Activated CD4-positive, alpha-beta memory T cell treated with anti-CD3 and anti-CD28 coated beads, Interleukin-2, amount 10 ng/mL, durations not matched to agents 7 days and 5 days (primary cell): ENCODE data around the gene SCMH1. TPM values are rescaled to one million over a fixed set of nuclear protein-coding genes. Genes with fewer than 3 reads are reported as not detected.
"Not testable (repeated sequence)": the region's sequence is repeated elsewhere in the genome, so short reads cannot be mapped to it uniquely, and the experiment has no call there.

Source experiments
- CTCF ChIA-PET: fragments of 350-600 bp; sonication (Branson Sonifier 250); formaldehyde crosslinking; loops from one replicate; lab custom pipeline; 2021; ENCODE audit warnings: antibody characterized with exemption, inconsistent platforms; lab: Charles Lee
- POLR2A ChIA-PET: fragments of 350-600 bp; sonication (Branson Sonifier 250); formaldehyde crosslinking; loops from one replicate; lab custom pipeline; 2021; ENCODE audit warnings: antibody characterized with exemption; lab: Charles Lee
- DNase-seq: peaks from one replicate; pipeline ENCODE4 v3.0.0-alpha.2; 2020
- H3K27ac Mint-ChIP-seq: one replicate; pipeline ENCODE4 v1.8.0; 2021; ENCODE audit warnings: mild to moderate bottlenecking, mixed read lengths
- H3K27me3 Mint-ChIP-seq: one replicate; pipeline ENCODE4 v1.8.0; 2021; ENCODE audit warnings: mixed read lengths
- H3K36me3 Mint-ChIP-seq: one replicate; pipeline ENCODE4 v1.8.0; 2021; ENCODE audit warnings: low read depth, mixed read lengths
- H3K4me1 Mint-ChIP-seq: one replicate; pipeline ENCODE4 v1.8.0; 2021; ENCODE audit warnings: mixed read lengths
- H3K4me3 Mint-ChIP-seq: one replicate; pipeline ENCODE4 v1.8.0; 2021; ENCODE audit warnings: mild to moderate bottlenecking, mixed read lengths
- H3K9me3 Mint-ChIP-seq: one replicate; pipeline ENCODE4 v1.8.0; 2021; ENCODE audit warnings: mixed read lengths
- total RNA-seq, 2 experiments: library from RNA; stranded (reverse); gene quantifications; one replicate each; pipeline ENCODE4 v1.2.3, GENCODE V29; 2021

SCMH1 gene
- total RNA-seq, 2 experiments from 2014 or later, result 20.1 to 20.2 TPM

DNA sequence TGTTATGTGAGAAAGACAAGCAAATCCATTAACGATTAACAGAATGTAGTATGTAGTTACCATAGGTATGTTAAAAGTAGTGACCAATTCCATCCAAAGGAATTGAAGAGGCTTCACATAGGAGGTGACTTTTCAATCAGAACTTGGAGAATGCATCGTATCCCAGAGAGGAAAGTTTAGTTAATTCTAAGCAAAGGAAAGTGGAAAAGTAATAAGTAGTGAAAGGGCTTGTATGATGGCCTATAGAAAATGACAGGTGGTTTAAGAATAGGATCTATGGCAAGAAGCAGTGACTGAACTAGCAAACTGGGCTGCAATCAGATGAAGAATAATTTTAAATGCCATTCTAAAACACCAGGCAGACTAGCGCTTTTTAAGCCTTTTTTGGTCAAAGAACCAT lies 16.6 kb downstream of the SCMH1 start:
- H3K9me3 Mint-ChIP-seq, result peaks cover 6% of the 10 kb centered on the region
- no peak overlapping the region for H3K4me3 Mint-ChIP-seq
- H3K27ac Mint-ChIP-seq, result no peak overlapping the region
- ChIA-PET POLR2A (no interaction called here), CTCF (no interaction called here)
- H3K27me3 Mint-ChIP-seq, result no peaks in the 10 kb centered on the region
- H3K4me1 Mint-ChIP-seq, result peaks cover 1% of the 10 kb centered on the region
- no peak for DNase-seq
- H3K36me3 Mint-ChIP-seq, result peaks cover 6% of the 10 kb centered on the region

GRCh38 chr1:41222496-41222895 lies 19.6 kb downstream of the SCMH1 start:
- Mint-ChIP-seq H3K36me3 (peaks cover 27% of the 10 kb centered on the region), H3K4me3 (no peak overlapping the region), H3K27ac (no peak overlapping the region), H3K4me1 (peaks cover 1% of the 10 kb centered on the region), H3K9me3 (peaks cover 20% of the 10 kb centered on the region), H3K27me3 (no peaks in the 10 kb centered on the region)
- POLR2A ChIA-PET, result no interaction called here
- CTCF ChIA-PET, result no interaction called here
- DNase-seq, result no peak

DNA sequence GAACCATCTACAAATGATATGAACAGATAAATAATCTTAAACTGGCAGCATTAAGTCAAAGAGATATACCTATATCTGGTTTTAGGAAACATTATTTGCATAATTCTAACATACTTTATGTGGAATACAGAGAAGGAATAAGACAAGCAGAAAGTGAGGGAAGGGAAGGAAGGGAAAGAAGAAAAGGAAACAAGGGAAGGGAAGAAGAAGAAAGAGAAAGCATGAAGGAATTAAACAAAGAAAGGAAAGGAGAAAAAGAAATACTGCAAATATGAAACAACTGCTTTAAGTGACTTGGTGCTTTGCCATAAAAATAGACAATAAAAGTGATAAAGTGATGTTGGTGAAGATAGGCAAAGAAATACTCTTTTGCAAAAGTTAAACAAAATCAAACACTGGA lies 20.1 kb downstream of the SCMH1 start:
- H3K27me3 Mint-ChIP-seq, result no peaks in the 10 kb centered on the region
- ChIA-PET POLR2A (no interaction called here), CTCF (no interaction called here)
- peaks cover 22% of the 10 kb centered on the region for H3K9me3 Mint-ChIP-seq
- H3K36me3 Mint-ChIP-seq, result peaks cover 30% of the 10 kb centered on the region
- no peak for DNase-seq
- no peak overlapping the region for H3K27ac Mint-ChIP-seq
- H3K4me1 Mint-ChIP-seq, result peaks cover 1% of the 10 kb centered on the region
- no peak overlapping the region for H3K4me3 Mint-ChIP-seq

- CTCF ChIA-PET, result no interaction called here
- no peak for DNase-seq
- Mint-ChIP-seq H3K27me3 (no peaks in the 10 kb centered on the region), H3K9me3 (peaks cover 24% of the 10 kb centered on the region), H3K4me3 (no peak overlapping the region), H3K4me1 (peaks cover 1% of the 10 kb centered on the region), H3K36me3 (peaks cover 33% of the 10 kb centered on the region), H3K27ac (no peak overlapping the region)
- POLR2A ChIA-PET, result no interaction called here
Observed at GRCh38 chr1:41218152-41218551, 24.0 kb downstream of the SCMH1 start.

- no peaks in the 10 kb centered on the region for H3K27me3 Mint-ChIP-seq
- H3K36me3 Mint-ChIP-seq, result peaks cover 33% of the 10 kb centered on the region
- POLR2A ChIA-PET, result no interaction called here
- no peak for DNase-seq
- CTCF ChIA-PET, result no interaction called here
- peaks cover 24% of the 10 kb centered on the region for H3K9me3 Mint-ChIP-seq
- H3K27ac Mint-ChIP-seq, result no peak overlapping the region
- peaks cover 1% of the 10 kb centered on the region for H3K4me1 Mint-ChIP-seq
- no peak overlapping the region for H3K4me3 Mint-ChIP-seq
Observed at GRCh38 chr1:41217441-41217840, 24.7 kb downstream of the SCMH1 start.

- peaks cover 23% of the 10 kb centered on the region for H3K9me3 Mint-ChIP-seq
- no peak overlapping the region for H3K4me3 Mint-ChIP-seq
- no peak for DNase-seq
- ChIA-PET CTCF (no interaction called here), POLR2A (no interaction called here)
- peaks cover 5% of the 10 kb centered on the region for H3K4me1 Mint-ChIP-seq
- H3K36me3 Mint-ChIP-seq, result peaks cover 38% of the 10 kb centered on the region
- H3K27ac Mint-ChIP-seq, result no peak overlapping the region
- H3K27me3 Mint-ChIP-seq, result no peaks in the 10 kb centered on the region
Observed at GRCh38 chr1:41215623-41216022, 26.5 kb downstream of the SCMH1 start.

DNA sequence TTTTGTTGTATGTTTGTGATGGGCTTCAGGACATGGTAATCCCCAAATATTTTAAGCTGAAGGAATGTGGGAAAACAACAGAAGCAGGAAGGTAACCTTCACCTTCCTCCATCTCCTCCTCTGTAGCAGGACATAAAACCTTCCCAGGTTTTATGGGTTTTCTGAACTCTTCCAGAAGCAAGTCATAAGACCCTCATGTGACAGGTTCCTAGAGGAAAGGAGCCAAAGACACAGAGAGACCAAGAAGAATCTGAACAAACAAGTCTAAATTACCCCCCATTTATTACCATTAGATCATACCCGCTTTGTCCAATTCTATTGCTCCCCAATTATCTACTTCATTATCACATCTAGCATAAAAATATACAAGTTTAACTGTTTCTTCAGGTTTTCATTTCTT lies 28.8 kb downstream of the SCMH1 start:
- DNase-seq, result no peak
- CTCF ChIA-PET, result no interaction called here
- no peak overlapping the region for H3K4me3 Mint-ChIP-seq
- peaks cover 38% of the 10 kb centered on the region for H3K36me3 Mint-ChIP-seq
- no peak overlapping the region for H3K27ac Mint-ChIP-seq
- H3K4me1 Mint-ChIP-seq, result peaks cover 5% of the 10 kb centered on the region
- H3K9me3 Mint-ChIP-seq, result peaks cover 22% of the 10 kb centered on the region
- POLR2A ChIA-PET, result no interaction called here
- no peaks in the 10 kb centered on the region for H3K27me3 Mint-ChIP-seq

- H3K27ac Mint-ChIP-seq, DNase-seq, CTCF ChIA-PET, H3K27me3 Mint-ChIP-seq, H3K4me3 Mint-ChIP-seq, H3K4me1 Mint-ChIP-seq, POLR2A ChIA-PET: not testable (repeated sequence)
- Mint-ChIP-seq H3K9me3 (peaks cover 12% of the 10 kb centered on the region), H3K36me3 (peaks cover 32% of the 10 kb centered on the region)
Observed at GRCh38 chr1:41211608-41212007, 30.5 kb downstream of the SCMH1 start.

DNA sequence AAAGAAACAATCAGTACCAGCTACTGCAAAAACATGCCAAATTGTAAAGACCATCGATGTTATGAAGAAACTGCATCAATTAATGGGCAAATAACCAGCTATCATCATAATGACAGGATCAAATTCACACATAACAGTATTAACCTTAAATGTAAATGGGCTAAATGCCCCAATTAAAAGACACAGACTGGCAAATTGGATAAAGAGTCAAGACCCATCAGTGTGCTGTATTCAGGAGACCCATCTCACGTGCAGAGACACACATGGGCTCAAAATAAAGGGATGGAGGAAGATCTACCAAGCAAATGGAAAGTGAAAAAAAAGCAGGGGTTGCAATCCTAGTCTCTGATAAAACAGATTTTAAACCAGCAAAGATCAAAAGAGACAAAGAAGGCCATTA lies 35.1 kb downstream of the SCMH1 start:
- Mint-ChIP-seq H3K36me3 (peaks cover 45% of the 10 kb centered on the region), H3K9me3 (peaks cover 23% of the 10 kb centered on the region)
- H3K4me3 Mint-ChIP-seq, H3K27ac Mint-ChIP-seq, CTCF ChIA-PET, DNase-seq, H3K27me3 Mint-ChIP-seq, H3K4me1 Mint-ChIP-seq, POLR2A ChIA-PET: not testable (repeated sequence)

DNA sequence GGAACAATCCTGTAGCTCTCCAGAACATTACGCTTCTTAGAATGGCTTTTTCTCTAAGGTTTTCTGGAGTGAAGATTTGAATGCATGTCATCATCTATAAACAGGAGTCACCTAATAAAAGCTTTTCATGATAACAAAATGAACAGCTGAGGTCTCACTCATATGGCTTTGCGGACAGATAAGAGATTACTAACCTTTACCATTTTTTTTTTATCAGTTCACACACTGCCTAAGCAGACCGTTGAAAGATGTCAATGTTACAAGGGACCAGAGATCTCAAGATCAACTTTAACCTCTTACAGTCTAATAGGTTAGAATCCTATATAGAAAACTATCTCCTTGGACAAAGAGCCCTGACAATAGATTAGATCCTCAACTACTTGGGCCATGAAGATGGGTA lies 41.4 kb downstream of the SCMH1 start:
- Mint-ChIP-seq H3K9me3 (peaks cover 10% of the 10 kb centered on the region), H3K27ac (no peak overlapping the region), H3K4me1 (no peaks in the 10 kb centered on the region), H3K27me3 (no peaks in the 10 kb centered on the region), H3K36me3 (peaks cover 10% of the 10 kb centered on the region), H3K4me3 (no peak overlapping the region)
- CTCF ChIA-PET, result no interaction called here
- no peak for DNase-seq
- POLR2A ChIA-PET, result no interaction called here

GRCh38 chr1:41199375-41199774 lies 42.7 kb downstream of the SCMH1 start:
- Mint-ChIP-seq H3K9me3 (peaks cover 9% of the 10 kb centered on the region), H3K27ac (no peak overlapping the region), H3K27me3 (no peaks in the 10 kb centered on the region), H3K4me1 (no peaks in the 10 kb centered on the region), H3K4me3 (no peak overlapping the region), H3K36me3 (peaks cover 6% of the 10 kb centered on the region)
- ChIA-PET CTCF (no interaction called here), POLR2A (no interaction called here)
- no peak for DNase-seq

DNA sequence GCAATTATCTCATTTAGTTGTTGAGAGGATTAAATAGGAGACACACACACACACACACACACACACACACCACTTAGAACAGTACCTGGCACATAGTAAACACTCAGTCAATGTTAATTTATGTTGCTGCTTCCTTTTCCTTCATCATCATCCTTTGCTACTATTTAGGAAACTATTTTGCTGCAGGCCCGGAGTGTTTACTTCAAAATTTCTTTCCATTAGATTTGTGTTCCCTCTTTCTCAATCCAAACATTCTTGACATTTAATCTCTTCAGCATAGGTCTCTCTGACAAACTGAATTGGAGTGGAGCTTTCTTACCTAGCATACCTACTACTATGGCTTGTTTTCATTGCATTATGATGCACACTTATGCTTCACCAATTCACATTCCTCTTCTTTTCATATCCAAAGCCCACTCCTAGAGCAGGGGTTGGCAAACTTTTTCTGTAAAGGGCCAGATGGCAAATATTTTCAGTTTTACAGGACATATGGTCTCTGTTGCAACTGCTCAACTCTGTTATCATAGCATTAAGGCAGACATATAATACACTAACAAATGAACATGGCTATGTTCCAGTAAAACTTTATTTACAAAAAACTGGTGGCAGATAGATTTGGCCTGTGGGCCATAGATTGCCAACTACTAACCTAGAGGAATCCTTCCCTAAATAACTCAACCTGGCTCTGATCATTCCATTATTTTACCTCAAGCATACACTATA lies 49.5 kb downstream of the SCMH1 start:
- H3K9me3 Mint-ChIP-seq, result no peaks in the 10 kb centered on the region
- POLR2A ChIA-PET, result no interaction called here
- no peaks in the 10 kb centered on the region for H3K36me3 Mint-ChIP-seq
- H3K4me3 Mint-ChIP-seq, result no peak overlapping the region
- H3K27ac Mint-ChIP-seq, result no peak overlapping the region
- CTCF ChIA-PET, result no interaction called here
- H3K4me1 Mint-ChIP-seq, result no peaks in the 10 kb centered on the region
- DNase-seq, result no peak
- H3K27me3 Mint-ChIP-seq, result no peaks in the 10 kb centered on the region

- H3K27ac Mint-ChIP-seq, result no peak overlapping the region
- POLR2A ChIA-PET, result no interaction called here
Observed at GRCh38 chr1:41184446-41184845, 57.7 kb downstream of the SCMH1 start.

GRCh38 chr1:41178230-41178629 lies 63.9 kb downstream of the SCMH1 start:
- POLR2A ChIA-PET, H3K4me3 Mint-ChIP-seq, CTCF ChIA-PET, H3K9me3 Mint-ChIP-seq, H3K27ac Mint-ChIP-seq, DNase-seq, H3K4me1 Mint-ChIP-seq, H3K27me3 Mint-ChIP-seq: not testable (repeated sequence)
- peaks cover 33% of the 10 kb centered on the region for H3K36me3 Mint-ChIP-seq

More at GRCh38 chr1:41184446-41184845, 57.7 kb downstream of the SCMH1 start:
- H3K27me3 Mint-ChIP-seq, result no peaks in the 10 kb centered on the region
- no peak overlapping the region for H3K4me3 Mint-ChIP-seq
- H3K4me1 Mint-ChIP-seq, result no peaks in the 10 kb centered on the region
- peaks cover 16% of the 10 kb centered on the region for H3K36me3 Mint-ChIP-seq
- DNase-seq, result no peak
- H3K9me3 Mint-ChIP-seq, result no peaks in the 10 kb centered on the region
- CTCF ChIA-PET, result no interaction called here
